SIG-M5 (cell line): Measurements from ENCODE around the gene ADCY1.

Experiments
- DNase-seq: peaks from one replicate; lab custom pipeline; 2025; lab: John Stamatoyannopoulos, UW

The ADCY1 gene

GRCh38 chr7:45625714-45626440 lies 51.7 kb downstream of the ADCY1 start:
- no peak for DNase-seq

GRCh38 chr7:45626441-45627430 lies 52.6 kb downstream of the ADCY1 start:
- DNase-seq: no peak

- no peak for DNase-seq
These were observed 53.7 kb downstream of the ADCY1 start for GRCh38 chr7:45627691-45628456.

- no peak for DNase-seq
These were observed 57.4 kb downstream of the ADCY1 start for GRCh38 chr7:45631569-45631968.

GRCh38 chr7:45636733-45637132 lies 62.6 kb downstream of the ADCY1 start:
- DNase-seq: no peak

GRCh38 chr7:45638916-45639315 lies 64.7 kb downstream of the ADCY1 start:
- DNase-seq: no peak

- DNase-seq: no peak
These were observed 67.9 kb downstream of the ADCY1 start for GRCh38 chr7:45642044-45642443.

- no peak for DNase-seq
These were observed 69.5 kb downstream of the ADCY1 start for GRCh38 chr7:45643630-45644029.

- no peak for DNase-seq
These were observed 70.1 kb downstream of the ADCY1 start for GRCh38 chr7:45644237-45644636.

GRCh38 chr7:45645141-45645969 lies 71.2 kb downstream of the ADCY1 start:
- DNase-seq: no peak

GRCh38 chr7:45646207-45646821 lies 72.1 kb downstream of the ADCY1 start:
- no peak for DNase-seq

- DNase-seq: no peak
These were observed 73.0 kb downstream of the ADCY1 start for GRCh38 chr7:45646996-45647825.

GRCh38 chr7:45647967-45648670 lies 74.0 kb downstream of the ADCY1 start:
- DNase-seq: no peak

GRCh38 chr7:45648671-45648995 lies 74.5 kb downstream of the ADCY1 start:
- DNase-seq: no peak

- no peak for DNase-seq
These were observed 75.6 kb downstream of the ADCY1 start for GRCh38 chr7:45649560-45650346.

GRCh38 chr7:45650404-45651394 lies 76.5 kb downstream of the ADCY1 start:
- DNase-seq: no peak

- no peak for DNase-seq
These were observed 77.4 kb downstream of the ADCY1 start for GRCh38 chr7:45651540-45651939.
